ENCODE results near the gene UBN1.

- TF ChIP-seq POLR2A (IDR thresholded peaks at IDR 0.05) (no peak), CTCF (IDR thresholded peaks at IDR 0.05) (no peak), EP300 (IDR thresholded peaks at IDR 0.05) (no peak), POLR2AphosphoS5 (IDR thresholded peaks at IDR 0.05) (no peak)
Observed at GRCh38 chr16:4890686-4891085, 43.4 kb downstream of the UBN1 start.
